Central memory CD8-positive, alpha-beta T cell (primary cell): ENCODE results near the gene ZNG1B.
"Not testable (repeated sequence)": the region's sequence is repeated elsewhere in the genome, so short reads cannot be mapped to it uniquely, and the experiment has no call there.

Experiments used
- ATAC-seq: fragments of 150-1000 bp; cut with Tn5 transposase; replicated peaks from 2 replicates; pipeline ENCODE4 v1.10.0; 2022; ENCODE audit warnings: mild to moderate bottlenecking, moderate FRiP score, moderate number of reproducible peaks; ENCODE audit not compliant: poor library complexity, severe bottlenecking; ENCODE audit errors: extremely low read depth
- DNase-seq, 2 donors: peaks; one replicate each; pipeline ENCODE4 v3.0.0; 2021; ENCODE audit warnings: low spot score in 2 of 2
- H3K27ac Mint-ChIP-seq: one replicate; pipeline ENCODE4 v1.8.0; 2022; ENCODE audit warnings: low read depth, mild to moderate bottlenecking, moderate library complexity, mixed read lengths
- H3K27me3 Mint-ChIP-seq: one replicate; pipeline ENCODE4 v1.8.0; 2022; ENCODE audit warnings: mixed read lengths
- H3K36me3 Mint-ChIP-seq: one replicate; pipeline ENCODE4 v1.8.0; 2022; ENCODE audit warnings: mild to moderate bottlenecking, moderate library complexity, mixed read lengths; ENCODE audit not compliant: insufficient read depth
- H3K4me1 Mint-ChIP-seq: one replicate; pipeline ENCODE4 v1.8.0; 2022; ENCODE audit warnings: mixed read lengths
- H3K4me3 Mint-ChIP-seq: one replicate; pipeline ENCODE4 v1.8.0; 2022; ENCODE audit warnings: mild to moderate bottlenecking, moderate library complexity, mixed read lengths
- H3K9me3 Mint-ChIP-seq: one replicate; pipeline ENCODE4 v1.8.0; 2022; ENCODE audit warnings: mixed read lengths

Gene ZNG1B

GRCh38 chr2:113515457-113515856, 78.0 kb downstream of the ZNG1B start:
- not testable (repeated sequence) for H3K27me3 Mint-ChIP-seq, H3K4me1 Mint-ChIP-seq, DNase-seq, H3K27ac Mint-ChIP-seq, ATAC-seq, H3K9me3 Mint-ChIP-seq, H3K36me3 Mint-ChIP-seq, H3K4me3 Mint-ChIP-seq

- not testable (repeated sequence) for H3K36me3 Mint-ChIP-seq, DNase-seq, H3K4me3 Mint-ChIP-seq, H3K27me3 Mint-ChIP-seq, ATAC-seq, H3K4me1 Mint-ChIP-seq, H3K27ac Mint-ChIP-seq, H3K9me3 Mint-ChIP-seq
These were observed 78.5 kb downstream of the ZNG1B start for GRCh38 chr2:113515995-113516394.

- not testable (repeated sequence) for H3K4me3 Mint-ChIP-seq
These were observed 79.5 kb downstream of the ZNG1B start for GRCh38 chr2:113517025-113517424.

GRCh38 chr2:113520837-113521236, 83.3 kb downstream of the ZNG1B start:
- not testable (repeated sequence) for H3K9me3 Mint-ChIP-seq, ATAC-seq, H3K4me1 Mint-ChIP-seq, DNase-seq, H3K36me3 Mint-ChIP-seq, H3K27me3 Mint-ChIP-seq, H3K4me3 Mint-ChIP-seq, H3K27ac Mint-ChIP-seq

More at GRCh38 chr2:113517025-113517424, 79.5 kb downstream of the ZNG1B start:
- H3K27me3 Mint-ChIP-seq, H3K36me3 Mint-ChIP-seq, H3K4me1 Mint-ChIP-seq, H3K9me3 Mint-ChIP-seq, H3K27ac Mint-ChIP-seq, DNase-seq: not testable (repeated sequence)
- ATAC-seq, result peak; percentile 32

- not testable (repeated sequence) for H3K9me3 Mint-ChIP-seq, DNase-seq, H3K36me3 Mint-ChIP-seq, H3K27ac Mint-ChIP-seq, ATAC-seq, H3K4me1 Mint-ChIP-seq, H3K4me3 Mint-ChIP-seq, H3K27me3 Mint-ChIP-seq
These were observed 84.0 kb downstream of the ZNG1B start for GRCh38 chr2:113521492-113521891.

GRCh38 chr2:113524986-113525385, 87.5 kb downstream of the ZNG1B start:
- not testable (repeated sequence) for H3K27ac Mint-ChIP-seq, ATAC-seq, DNase-seq, H3K4me3 Mint-ChIP-seq, H3K27me3 Mint-ChIP-seq, H3K9me3 Mint-ChIP-seq, H3K36me3 Mint-ChIP-seq, H3K4me1 Mint-ChIP-seq

GRCh38 chr2:113527350-113528045, 90.0 kb downstream of the ZNG1B start:
- H3K4me3 Mint-ChIP-seq, H3K36me3 Mint-ChIP-seq, H3K9me3 Mint-ChIP-seq, H3K27me3 Mint-ChIP-seq, H3K27ac Mint-ChIP-seq, H3K4me1 Mint-ChIP-seq, DNase-seq: not testable (repeated sequence)
- ATAC-seq, result peak; percentile 83

- not testable (repeated sequence) for H3K4me3 Mint-ChIP-seq, H3K36me3 Mint-ChIP-seq, H3K27me3 Mint-ChIP-seq, H3K27ac Mint-ChIP-seq, ATAC-seq, H3K9me3 Mint-ChIP-seq, H3K4me1 Mint-ChIP-seq, DNase-seq
These were observed 90.6 kb downstream of the ZNG1B start for GRCh38 chr2:113528126-113528525.

GRCh38 chr2:113528904-113529303, 91.4 kb downstream of the ZNG1B start:
- H3K9me3 Mint-ChIP-seq, H3K36me3 Mint-ChIP-seq, DNase-seq, H3K4me3 Mint-ChIP-seq, H3K27me3 Mint-ChIP-seq, H3K27ac Mint-ChIP-seq, ATAC-seq, H3K4me1 Mint-ChIP-seq: not testable (repeated sequence)

GRCh38 chr2:113532991-113533390, 95.5 kb downstream of the ZNG1B start:
- H3K4me3 Mint-ChIP-seq, DNase-seq, ATAC-seq, H3K4me1 Mint-ChIP-seq, H3K9me3 Mint-ChIP-seq, H3K27ac Mint-ChIP-seq, H3K27me3 Mint-ChIP-seq, H3K36me3 Mint-ChIP-seq: not testable (repeated sequence)

- not testable (repeated sequence) for H3K27me3 Mint-ChIP-seq, H3K4me3 Mint-ChIP-seq, ATAC-seq, H3K27ac Mint-ChIP-seq, H3K9me3 Mint-ChIP-seq, H3K36me3 Mint-ChIP-seq, DNase-seq, H3K4me1 Mint-ChIP-seq
These were observed 99.1 kb downstream of the ZNG1B start for GRCh38 chr2:113536573-113536972.

- not testable (repeated sequence) for H3K36me3 Mint-ChIP-seq, H3K9me3 Mint-ChIP-seq, H3K27ac Mint-ChIP-seq, H3K4me1 Mint-ChIP-seq, DNase-seq
- peak; percentile 30 for ATAC-seq
- H3K27me3 Mint-ChIP-seq, result peaks cover 10% of the 10 kb centered on the region
- H3K4me3 Mint-ChIP-seq, result peak overlapping the region; percentile 74
These were observed 103.3 kb downstream of the ZNG1B start for GRCh38 chr2:113540834-113541203.

GRCh38 chr2:113541204-113541975, 103.9 kb downstream of the ZNG1B start:
- H3K4me3 Mint-ChIP-seq, result peak overlapping the region; percentile 74
- not testable (repeated sequence) for H3K4me1 Mint-ChIP-seq, H3K36me3 Mint-ChIP-seq, H3K9me3 Mint-ChIP-seq, H3K27ac Mint-ChIP-seq
- DNase-seq (peak in 1 of 2 donors; percentile 17), ATAC-seq (peak; percentile 66)
- peaks cover 10% of the 10 kb centered on the region for H3K27me3 Mint-ChIP-seq
